Measurements from ENCODE around the gene ORMDL3. TPM values are rescaled to one million over a fixed set of nuclear protein-coding genes. Genes with fewer than 3 reads are reported as not detected.
A peak's percentile ranks its signal among the peaks of the same experiment; 100 is the strongest.

ORMDL3 gene, protein sequence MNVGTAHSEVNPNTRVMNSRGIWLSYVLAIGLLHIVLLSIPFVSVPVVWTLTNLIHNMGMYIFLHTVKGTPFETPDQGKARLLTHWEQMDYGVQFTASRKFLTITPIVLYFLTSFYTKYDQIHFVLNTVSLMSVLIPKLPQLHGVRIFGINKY
- total RNA-seq (2014; rRNA removed; shearing (Covaris generic)) (62.2 and 62.6 TPM in 2 replicates), total RNA-seq (2022) (61.3 and 65.9 TPM in 2 replicates), Bru-seq, nascent RNA (percentile 65 among the genes with signal in this experiment), BruChase-seq, experiment 1, labeled RNA remaining after a 6-hour chase (percentile 86 among the genes with signal in this experiment), BruChase-seq, experiment 2, labeled RNA remaining after a 2-hour chase (percentile 89 among the genes with signal in this experiment)
- long read RNA-seq, partial matches to known transcripts, result 0 of 1 reads
- long read RNA-seq, other reads (novel, unspliced or antisense), result 1 of 1 reads

- ChIA-PET POLR2A (interaction anchor here (0.6 to 1.0 kb wide), 3 partner anchors 10 to 52 kb away, joined by 3 to 5 read pairs (median 3); no protein-coding TSS in a partner anchor), CTCF (ENCODE audit: unreplicated experiment) (interaction anchor here (0.5 kb wide), 1 partner anchor 27 kb away, joined by 3 read pairs; no protein-coding TSS in a partner anchor)
- peak within 1 kb of the TSS; percentile 97 for H3K4me2 ChIP-seq (ENCODE audit: low read length)
- H3K4me3 ChIP-seq (ENCODE audit: low read depth, low read length, poor library complexity, severe bottlenecking), result peak within 1 kb of the TSS; percentile 91
- peaks cover 35% of the 10 kb centered on the region for H3K79me2 ChIP-seq (ENCODE audit: insufficient read depth, low read depth, low read length)
- H3K36me3 ChIP-seq (ENCODE audit: insufficient read depth, low read length), result peaks cover 20% of the 10 kb centered on the region
- H4K20me1 ChIP-seq (ENCODE audit: insufficient read depth, low read length), result no peaks in the 10 kb centered on the region
- TF ChIP-seq CTCF (conservative IDR thresholded peaks at IDR 0.05; ENCODE audit: low read length) (no peak), EZH2phosphoT487 (IDR thresholded peaks at IDR 0.05; ENCODE audit: borderline replicate concordance, low read depth, low read length) (no peak)
- peak within 1 kb of the TSS; percentile 65 for H3K27ac ChIP-seq (ENCODE audit: low read depth, low read length, poor library complexity, severe bottlenecking)
- intact Hi-C loops (cut with micrococcal nuclease; ENCODE audit: unreplicated experiment), result loop anchor here (1.0 to 5.0 kb wide), 5 partner anchors 25 to 173 kb away; partner anchors contain the start of genes IKZF3 and PSMD3
- DNase-seq (ENCODE audit: low spot score), result peak; percentile 93
- H3K4me1 ChIP-seq (ENCODE audit: insufficient read depth, low read length, poor library complexity, severe bottlenecking), result peaks cover 40% of the 10 kb centered on the region
- no peaks in the 10 kb centered on the region for H3K9me2 ChIP-seq (ENCODE audit: insufficient read depth, low read length)
- no peaks in the 10 kb centered on the region for H3K9me3 ChIP-seq (ENCODE audit: low read length)
- no TSS peak for BruUV-seq (replicated peaks)
- H2AFZ ChIP-seq (ENCODE audit: low read length), result peak within 1 kb of the TSS; percentile 93
Observed at GRCh38 chr17:39927101-39927928, at the start of gene ORMDL3, which contains the start of gene LRRC3C. Gene ORMDL3, minus strand, starts transcription at chr17:39927601. Its CDS starts 3,398 bp downstream, at chr17:39924203. Gene LRRC3C, plus strand, starts transcription at chr17:39927732. Its CDS starts 13,792 bp downstream, at chr17:39941524.

DNA sequence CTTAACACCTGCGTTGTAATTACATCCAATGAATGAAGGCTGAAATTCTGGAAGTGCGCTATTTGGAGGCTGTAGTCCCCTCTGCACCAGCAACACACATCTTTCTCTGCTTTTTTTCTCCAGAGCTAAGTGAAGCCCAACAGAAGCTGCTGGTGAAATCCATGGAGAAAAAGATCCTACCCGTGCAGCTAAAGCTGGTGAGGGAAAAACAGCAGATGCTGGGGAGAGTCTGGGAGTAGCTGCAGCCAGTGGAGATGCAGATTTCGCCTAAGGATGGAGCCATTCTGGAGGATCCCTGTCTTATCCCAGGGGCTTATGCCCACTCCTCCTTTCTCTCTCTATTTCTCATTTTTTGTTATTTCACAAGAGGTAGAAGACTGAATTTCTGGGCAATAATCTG lies 48.4 kb upstream of the ORMDL3 start:
- intact Hi-C loops (cut with micrococcal nuclease; ENCODE audit: unreplicated experiment), result no loop called here
- CTCF ChIA-PET (ENCODE audit: unreplicated experiment), result no interaction called here
- H3K4me1 ChIP-seq (ENCODE audit: insufficient read depth, low read length, poor library complexity, severe bottlenecking), result peaks cover 9% of the 10 kb centered on the region
- TF ChIP-seq EZH2phosphoT487 (IDR thresholded peaks at IDR 0.05; ENCODE audit: borderline replicate concordance, low read depth, low read length) (no peak), CTCF (conservative IDR thresholded peaks at IDR 0.05; ENCODE audit: low read length) (no peak)
- POLR2A ChIA-PET, result interaction anchor here (0.7 kb wide), 2 partner anchors 162 to 295 kb away, joined by 3 read pairs; no protein-coding TSS in a partner anchor
- no peak overlapping the region for H2AFZ ChIP-seq (ENCODE audit: low read length)
- H3K4me3 ChIP-seq (ENCODE audit: low read depth, low read length, poor library complexity, severe bottlenecking), result no peak overlapping the region
- DNase-seq (ENCODE audit: low spot score), result no peak
- peaks cover under 1% of the 10 kb centered on the region; the same call in 1 of the 2 replicates for H3K79me2 ChIP-seq (ENCODE audit: insufficient read depth, low read depth, low read length)
- H3K9me3 ChIP-seq (ENCODE audit: low read length), result no peaks in the 10 kb centered on the region
- H3K27ac ChIP-seq (ENCODE audit: low read depth, low read length, poor library complexity, severe bottlenecking), result no peak overlapping the region
- H3K9me2 ChIP-seq (ENCODE audit: insufficient read depth, low read length), result no peaks in the 10 kb centered on the region
- no peaks in the 10 kb centered on the region for H3K36me3 ChIP-seq (ENCODE audit: insufficient read depth, low read length)
- no peak overlapping the region for H3K4me2 ChIP-seq (ENCODE audit: low read length)
- BruUV-seq (replicated peaks), result no TSS peak
- no peaks in the 10 kb centered on the region for H4K20me1 ChIP-seq (ENCODE audit: insufficient read depth, low read length)
